Heart left ventricle (tissue), 16 donors: ENCODE results near the gene MED22. TPM values are rescaled to one million over a fixed set of nuclear protein-coding genes. Genes with fewer than 3 reads are reported as not detected.

Source experiments
- ATAC-seq, 4 donors: fragments of 200-7000 bp; cut with Tn5 transposase; one replicate each; pipeline ENCODE4 v1.9.1; 2020 to 2022; ENCODE audit warnings: moderate library complexity in 4 of 4, mild to moderate bottlenecking in 3 of 4, moderate number of reproducible peaks in 1 of 4
- DNase-seq, 5 donors: peaks; one replicate each; pipeline ENCODE4 v3.0.0-alpha.2; 2020
- H3K27ac ChIP-seq, 12 donors: fragments of 200-600 bp; sonication (generic) in 4 of 12; one replicate each; pipeline versions ENCODE4 v1.5.0 to v1.8.0; 2016 to 2022; ENCODE audit warnings: mild to moderate bottlenecking in 2 of 12
- H3K27me3 ChIP-seq, 9 donors: fragments of 200-600 bp; sonication (generic) in 2 of 9; one replicate each; pipeline versions ENCODE4 v1.5.1 to v1.8.0; 2016 to 2022; ENCODE audit warnings: mild to moderate bottlenecking in 3 of 9
- H3K36me3 ChIP-seq, 9 donors: fragments of 200-600 bp; sonication (generic) in 2 of 9; one replicate each; pipeline versions ENCODE4 v1.5.0 to v1.8.0; 2018 to 2022; ENCODE audit warnings: mild to moderate bottlenecking in 2 of 9
- H3K4me1 ChIP-seq, 12 donors: fragments of 200-600 bp; sonication (generic) in 4 of 12; one replicate each; pipeline versions ENCODE4 v1.5.0 to v1.8.0; 2016 to 2022; ENCODE audit warnings: mild to moderate bottlenecking in 3 of 12
- H3K4me3 ChIP-seq, 12 donors: fragments of 200-600 bp; sonication (generic) in 4 of 12; one replicate each; pipeline versions ENCODE4 v1.5.0 to v1.8.0; 2017 to 2022; ENCODE audit warnings: mild to moderate bottlenecking in 9 of 12, moderate library complexity in 4 of 12
- H3K9me3 ChIP-seq, 12 donors: fragments of 200-600 bp; sonication (generic) in 4 of 12; one replicate each; pipeline versions ENCODE4 v1.5.0 to v1.8.0; 2016 to 2022; ENCODE audit warnings: mild to moderate bottlenecking in 1 of 12
- POLR2A ChIP-seq, 2 donors: fragments of 450-650 bp; IDR thresholded peaks; one replicate each; pipeline ENCODE4 v1.6.1; 2017; ENCODE audit warnings: antibody characterized with exemption in 2 of 2, mild to moderate bottlenecking in 2 of 2, moderate library complexity in 2 of 2
- WGBS, 4 donors: extraction: QIAGEN DNeasy Blood & Tissue Kit in 2 of 4; methylation state at CpG; one replicate each; pipeline versions ENCODE4 v1.1.5 to v1.1.7; 2013 to 2018; 5-methylcytosine and 5-hydroxymethylcytosine counted together
- intact Hi-C, 10 donors: fragments of 100-400 bp; cut with DNase I; formaldehyde crosslinking; loops; one replicate each; pipeline versions ENCODE4 v1.11.1 to v1.14.2; 2022
- polyA plus RNA-seq, 2 donors: library from polyadenylated mRNA; stranded (reverse); fragments of 200-250 nt; gene quantifications; one replicate each; pipeline ENCODE4 v1.2.3, GENCODE V29; 2013
- total RNA-seq, 9 donors: library from RNA; depleted of rRNA in 2 of 9; stranded (reverse); fragments of >200 nt in 2 of 9; fragmentation: NEBNext Ultra II Directional in 3 of 9; extraction: Animal tissue kit (Norgen Biotek cat#: 25700) in 3 of 9; gene quantifications; one replicate each; pipeline versions ENCODE4 v1.1.0 to v1.2.4, GENCODE V29; 2016 to 2023
- TF ChIP-seq, protein P1 (sequence below), 12 donors: fragments of 200-600 bp; sonication (generic) in 4 of 12; IDR thresholded peaks; one replicate each; pipeline versions ENCODE4 v1.5.0 to v1.8.0; 2018 to 2022; ENCODE audit warnings: antibody characterized with exemption in 12 of 12, mild to moderate bottlenecking in 5 of 12
- donor health status: ischemic (EF 13 %, LVEDD 7.1; RV severe dilation, severe dysfunction).
- donor health status: healthy with polysubstance abuse.
- donor health status: DM: no; HTN: yes; CAD: no.
- donor health status: DM: no; HTN: no; CAD: no.
- donor health status: ischemic (EF 25% LVEDD 6.9; RV normal size, moderate dysfunction).
- donor health status: ischemic (EF 25% LVEDD 5.7; RV mildly dilated, moderate dysfunction).
- donor health status: healthy.
- donor health status: DM: yes; HTN: yes; CAD: no.
- donor health status: ischemic (EF 35%, LVEDD 5.7; RV mildly dilated, moderate dysfunction).
- donor health status: nonischemic (EF 11% LVEDD 7.7; RV severe dilation, severe dysfunction).
- donor health status: DM: yes; HTN: yes; CAD: no.
- donor health status: PGD.
- donor health status: ischemic (EF 29% LVEDD 5.4; RV normal size, mild dysfunction).
- donor health status: nonischemic (EF 23%, LVEDD 6.1; RV moderate dilation, normal function).

MED22 gene
- total and polyA plus RNA-seq, 11 donors: 12.3 to 33.8 (median 19.5) TPM

DNA sequence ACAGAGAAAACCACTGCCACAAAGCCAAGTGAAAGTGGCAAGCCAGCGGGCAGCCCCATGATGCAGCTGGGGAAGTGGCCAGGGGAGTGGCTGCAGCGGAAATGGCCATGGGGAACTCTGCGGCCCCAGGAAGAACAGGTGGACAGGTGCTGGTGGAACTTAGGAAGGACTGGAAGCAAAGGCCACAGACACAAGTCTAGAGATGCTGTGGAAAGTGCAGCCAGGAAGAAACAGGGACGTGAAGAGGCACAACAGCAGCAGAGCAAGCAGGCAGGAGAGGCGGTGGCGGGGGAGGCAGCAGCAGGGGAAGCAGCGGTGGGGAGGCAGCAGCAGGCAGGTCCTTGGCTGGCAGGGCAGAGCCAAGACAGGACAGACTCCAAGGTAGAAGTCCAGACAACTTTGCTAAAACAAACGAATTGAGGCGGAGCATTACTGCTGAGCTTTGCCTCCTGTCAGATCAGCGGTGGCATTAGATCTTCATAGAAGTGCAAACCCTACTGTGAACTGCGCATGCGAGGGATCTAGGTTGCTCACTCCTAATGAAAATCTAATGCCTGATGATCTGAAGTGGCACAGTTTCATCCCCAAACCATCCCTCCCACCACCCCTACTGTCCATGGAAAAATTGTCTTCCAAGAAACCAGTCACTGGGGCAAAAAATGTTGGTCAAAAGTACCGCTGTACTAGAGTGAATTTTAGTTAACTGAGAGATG is 23.8 kb downstream of the MED22 start:
- TF ChIP-seq, protein P1, sequence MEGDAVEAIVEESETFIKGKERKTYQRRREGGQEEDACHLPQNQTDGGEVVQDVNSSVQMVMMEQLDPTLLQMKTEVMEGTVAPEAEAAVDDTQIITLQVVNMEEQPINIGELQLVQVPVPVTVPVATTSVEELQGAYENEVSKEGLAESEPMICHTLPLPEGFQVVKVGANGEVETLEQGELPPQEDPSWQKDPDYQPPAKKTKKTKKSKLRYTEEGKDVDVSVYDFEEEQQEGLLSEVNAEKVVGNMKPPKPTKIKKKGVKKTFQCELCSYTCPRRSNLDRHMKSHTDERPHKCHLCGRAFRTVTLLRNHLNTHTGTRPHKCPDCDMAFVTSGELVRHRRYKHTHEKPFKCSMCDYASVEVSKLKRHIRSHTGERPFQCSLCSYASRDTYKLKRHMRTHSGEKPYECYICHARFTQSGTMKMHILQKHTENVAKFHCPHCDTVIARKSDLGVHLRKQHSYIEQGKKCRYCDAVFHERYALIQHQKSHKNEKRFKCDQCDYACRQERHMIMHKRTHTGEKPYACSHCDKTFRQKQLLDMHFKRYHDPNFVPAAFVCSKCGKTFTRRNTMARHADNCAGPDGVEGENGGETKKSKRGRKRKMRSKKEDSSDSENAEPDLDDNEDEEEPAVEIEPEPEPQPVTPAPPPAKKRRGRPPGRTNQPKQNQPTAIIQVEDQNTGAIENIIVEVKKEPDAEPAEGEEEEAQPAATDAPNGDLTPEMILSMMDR (IDR thresholded peaks at IDR 0.05): no peak
- no peak for TF ChIP-seq POLR2A (IDR thresholded peaks at IDR 0.05)
- WGBS, 4 donors: 81 to 88% (median 85%) methylated on average over 13 of the region's 13 CpGs
- Histone ChIP-seq H3K27ac (no peak overlapping the region), H3K9me3 (no peaks in the 10 kb centered on the region), H3K4me3 (no peak overlapping the region), H3K4me1 (no peaks in the 10 kb centered on the region), H3K27me3 (no peaks in the 10 kb centered on the region), H3K36me3 (no peaks in the 10 kb centered on the region)
- intact Hi-C loops: loop anchor here in 1 of 10 donors (10.0 kb wide), 1 partner anchor 49 kb away; the partner anchor contains the start of gene ABO
- ATAC-seq (no peak), DNase-seq (peak in 1 of 5 donors; percentile 1)

DNA sequence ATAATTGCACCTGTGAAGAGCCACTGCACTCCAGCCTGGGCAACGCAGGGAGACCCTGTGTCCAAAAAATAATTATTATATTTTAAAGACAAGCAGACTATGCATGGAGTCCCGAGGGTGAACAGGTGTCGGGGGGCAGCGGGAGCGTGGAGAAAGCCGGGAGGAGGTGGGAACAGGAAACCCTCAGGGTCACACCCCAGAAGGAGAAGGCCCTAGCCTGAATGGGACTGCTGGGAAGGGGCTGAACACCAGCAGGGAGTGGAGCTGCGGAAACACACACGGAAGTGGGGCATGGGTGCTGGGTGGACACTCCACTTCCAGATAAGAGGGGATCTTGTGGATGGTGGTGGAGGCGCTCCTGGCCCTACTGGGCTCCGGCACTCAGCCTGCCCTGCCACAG is 24.7 kb downstream of the MED22 start:
- Histone ChIP-seq H3K36me3 (no peaks in the 10 kb centered on the region), H3K27me3 (no peaks in the 10 kb centered on the region), H3K27ac (no peak overlapping the region), H3K9me3 (no peaks in the 10 kb centered on the region), H3K4me1 (no peaks in the 10 kb centered on the region), H3K4me3 (no peak overlapping the region)
- DNase-seq (no peak), ATAC-seq (no peak)
- intact Hi-C loops: loop anchor here in 1 of 10 donors (10.0 kb wide), 1 partner anchor 48 kb away; the partner anchor contains the start of gene ABO
- WGBS, 4 donors: 80 to 84% (median 81%) methylated on average over 10 of the region's 10 CpGs
- no peak for TF ChIP-seq POLR2A (IDR thresholded peaks at IDR 0.05)
- TF ChIP-seq, protein P1 (IDR thresholded peaks at IDR 0.05): no peak

- DNase-seq (no peak), ATAC-seq (no peak)
- no peaks in the 10 kb centered on the region for H3K4me1 ChIP-seq
- intact Hi-C loops: loop anchor here in 1 of 10 donors (10.0 kb wide), 1 partner anchor 48 kb away; the partner anchor contains the start of gene ABO
- H3K27ac ChIP-seq: no peak overlapping the region
- H3K4me3 ChIP-seq: no peak overlapping the region
- no peaks in the 10 kb centered on the region for H3K36me3 ChIP-seq
- WGBS, 4 donors: 78 to 85% (median 83%) methylated on average over 14 of the region's 14 CpGs
- no peaks in the 10 kb centered on the region for H3K27me3 ChIP-seq
- H3K9me3 ChIP-seq: no peaks in the 10 kb centered on the region
- TF ChIP-seq, protein P1 (IDR thresholded peaks at IDR 0.05): no peak
- TF ChIP-seq POLR2A (IDR thresholded peaks at IDR 0.05): no peak
Measured at GRCh38 chr9:133322701-133323100, 25.2 kb downstream of the MED22 start.

DNA sequence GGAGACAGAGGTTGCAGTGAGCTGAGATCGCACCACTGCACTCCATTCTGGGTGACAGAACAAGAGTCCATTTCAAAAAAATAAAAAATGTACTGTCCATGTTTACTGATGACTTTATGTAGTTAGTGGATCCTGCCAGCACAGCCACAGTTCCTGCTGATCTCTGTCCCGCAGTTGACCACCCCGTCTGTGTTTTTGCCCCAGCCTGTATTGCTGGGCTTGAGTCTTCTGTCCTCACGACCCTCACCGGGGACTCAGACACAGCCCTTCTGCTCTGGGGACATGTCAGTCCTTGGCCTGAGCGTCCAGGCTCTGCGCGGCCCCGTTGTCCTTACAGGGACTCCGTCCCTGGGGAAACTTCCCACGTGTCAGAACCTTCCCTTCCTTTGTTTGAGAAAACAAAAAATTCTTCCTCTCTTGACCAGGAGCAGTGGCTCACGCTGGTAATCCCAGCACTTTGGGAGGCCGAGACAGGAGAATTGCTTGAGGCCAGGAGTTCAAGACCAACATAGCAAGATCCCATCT is 26.5 kb downstream of the MED22 start:
- Histone ChIP-seq H3K9me3 (no peaks in the 10 kb centered on the region), H3K4me3 (no peak overlapping the region), H3K27ac (no peak overlapping the region), H3K27me3 (no peaks in the 10 kb centered on the region), H3K36me3 (no peaks in the 10 kb centered on the region), H3K4me1 (no peaks in the 10 kb centered on the region)
- DNase-seq: no peak
- 54 to 70% (median 66%) methylated on average over 13 of the region's 13 CpGs for WGBS, 4 donors
- intact Hi-C loops: loop anchor here in 1 of 10 donors (10.0 kb wide), 1 partner anchor 47 kb away; the partner anchor contains the start of gene ABO
- no peak for ATAC-seq
- TF ChIP-seq, protein P1 (IDR thresholded peaks at IDR 0.05): no peak
- no peak for TF ChIP-seq POLR2A (IDR thresholded peaks at IDR 0.05)
